Ovary (tissue), 9 donors: ENCODE data around the gene PRR15L. TPM values are rescaled to one million over a fixed set of nuclear protein-coding genes. Genes with fewer than 3 reads are reported as not detected.

Source experiments
- DNase-seq, 5 donors: peaks; one replicate each; pipeline ENCODE4 v3.0.0-alpha.2; 2019 to 2020
- H3K27ac ChIP-seq, 2 donors: fragments of 200-600 bp; one replicate each; pipeline versions ENCODE4 v1.5.1 to v1.8.0; 2019 to 2022
- H3K27me3 ChIP-seq: fragments of 200-600 bp; one replicate; pipeline ENCODE4 v1.8.0; 2022
- H3K36me3 ChIP-seq: fragments of 200-600 bp; sonication (generic); one replicate; pipeline ENCODE4 v1.5.1; 2019
- H3K4me1 ChIP-seq: one replicate; pipeline ENCODE4 v1.8.1; 2013; ENCODE audit warnings: mild to moderate bottlenecking, moderate library complexity; ENCODE audit not compliant: insufficient read depth
- H3K4me3 ChIP-seq: fragments of 200-600 bp; sonication (generic); one replicate; pipeline ENCODE4 v1.5.1; 2017
- H3K9me3 ChIP-seq, 2 donors: fragments of 200-600 bp in 1 of 2; sonication (generic) in 1 of 2; one replicate each; pipeline versions ENCODE4 v1.5.1 to v1.8.1; 2013 to 2019; ENCODE audit warnings: mild to moderate bottlenecking in 1 of 2, moderate library complexity in 1 of 2
- CTCF ChIP-seq, 3 donors: fragments of 450-650 bp in 2 of 3; fragments of 200-600 bp in 1 of 3; IDR thresholded peaks; one replicate each; pipeline versions ENCODE4 v1.5.1 to v1.8.0; 2016 to 2022; ENCODE audit warnings: antibody characterized with exemption in 3 of 3, mild to moderate bottlenecking in 1 of 3
- EP300 ChIP-seq: sonication (generic); formaldehyde crosslinking; IDR thresholded peaks from one replicate; pipeline ENCODE4 v1.6.1; 2017; ENCODE audit warnings: antibody characterized with exemption
- POLR2A ChIP-seq: fragments of 450-650 bp; IDR thresholded peaks from one replicate; pipeline ENCODE4 v1.6.1; 2017; ENCODE audit warnings: antibody characterized with exemption, mild to moderate bottlenecking, moderate library complexity
- WGBS, 3 donors: extraction: QIAGEN DNeasy Blood & Tissue Kit in 1 of 3; methylation state at CpG; one replicate each; pipeline versions ENCODE4 v1.1.5 to v1.1.7; 2013 to 2017; 5-methylcytosine and 5-hydroxymethylcytosine counted together
- intact Hi-C, 4 donors: fragments of 100-400 bp; cut with DNase I; formaldehyde crosslinking; loops; one replicate each; pipeline versions ENCODE4 v1.11.0 to v1.15.1; 2022 to 2023
- polyA plus RNA-seq, 2 donors: library from polyadenylated mRNA; stranded (reverse); fragments of 200-250 nt in 1 of 2; fragments of 350-450 nt in 1 of 2; fragmentation: Illumina TruSeq in 1 of 2; extraction: RNeasy Lipid Tissue Mini Kit (QIAGEN cat#74804) in 1 of 2; gene quantifications; one replicate each; pipeline ENCODE4 v1.2.3, GENCODE V29; 2013 to 2014
- total RNA-seq, 7 donors: library from RNA; depleted of rRNA in 2 of 7; stranded (reverse); fragments of >200 nt in 2 of 7; fragmentation: NEBNext Ultra II Directional in 3 of 7; extraction: Animal tissue kit (Norgen Biotek cat#: 25700) in 3 of 7; gene quantifications; one replicate each; pipeline versions ENCODE4 v1.1.0 to v1.2.4, GENCODE V29; 2016 to 2023
- donor health status: DM: no; HTN: no; CAD: no; lungs with moderate emphysema.
- donor health status: DM: no; HTN: no; CAD: no.
- donor health status: Bipolar disorder and iron deficiency.
- donor health status: DM: yes; HTN: yes; CAD: no.
- donor health status: DM: no; HTN: no; CAD: no.
- donor health status: DM: yes; HTN: yes; CAD: no.

The PRR15L gene
- total and polyA plus RNA-seq, 9 donors: 0.16 to 22.3 (median 0.38) TPM

- no peak overlapping the region for H3K27ac ChIP-seq
- H3K36me3 ChIP-seq: no peaks in the 10 kb centered on the region
- H3K9me3 ChIP-seq: no peaks in the 10 kb centered on the region
- intact Hi-C loops: no loop called here
- no peak overlapping the region for H3K4me3 ChIP-seq
- no peaks in the 10 kb centered on the region for H3K27me3 ChIP-seq
- 72 to 82% (median 78%) methylated on average over 9 of the region's 9 CpGs for WGBS, 3 donors
- TF ChIP-seq EP300 (no peak), CTCF (IDR thresholded peaks at IDR 0.05) (no peak), POLR2A (no peak)
- DNase-seq: no peak
- no peaks in the 10 kb centered on the region for H3K4me1 ChIP-seq
Observed at GRCh38 chr17:47982645-47983390, 25.1 kb upstream of the PRR15L start.

GRCh38 chr17:47982091-47982617 is 24.5 kb upstream of the PRR15L start:
- TF ChIP-seq CTCF (IDR thresholded peaks at IDR 0.05): no peak
- TF ChIP-seq POLR2A: no peak
- TF ChIP-seq EP300: no peak
- Histone ChIP-seq H3K36me3 (no peaks in the 10 kb centered on the region), H3K4me3 (no peak overlapping the region), H3K4me1 (no peaks in the 10 kb centered on the region), H3K27ac (no peak overlapping the region), H3K27me3 (no peaks in the 10 kb centered on the region), H3K9me3 (no peaks in the 10 kb centered on the region)
- intact Hi-C loops: no loop called here
- DNase-seq: no peak
- WGBS, 3 donors: 69 to 78% (median 73%) methylated on average over 14 of the region's 14 CpGs

- H3K4me1 ChIP-seq: no peaks in the 10 kb centered on the region
- intact Hi-C loops: no loop called here
- no peaks in the 10 kb centered on the region for H3K36me3 ChIP-seq
- H3K27ac ChIP-seq: no peak overlapping the region
- WGBS, 3 donors: 93 to 96% (median 94%) methylated on average over 9 of the region's 9 CpGs
- no peak for TF ChIP-seq EP300
- DNase-seq: no peak
- H3K4me3 ChIP-seq: no peak overlapping the region
- H3K9me3 ChIP-seq: no peaks in the 10 kb centered on the region
- H3K27me3 ChIP-seq: no peaks in the 10 kb centered on the region
Observed at GRCh38 chr17:47981462-47981861, 23.8 kb upstream of the PRR15L start.

- Histone ChIP-seq H3K9me3 (no peaks in the 10 kb centered on the region), H3K36me3 (no peaks in the 10 kb centered on the region), H3K4me3 (no peak overlapping the region), H3K27ac (no peak overlapping the region), H3K27me3 (no peaks in the 10 kb centered on the region), H3K4me1 (no peaks in the 10 kb centered on the region)
- DNase-seq: no peak
- TF ChIP-seq POLR2A (no peak), EP300 (no peak), CTCF (IDR thresholded peaks at IDR 0.05) (no peak)
- intact Hi-C loops: no loop called here
Observed at GRCh38 chr17:47980541-47980940, 22.9 kb upstream of the PRR15L start.

GRCh38 chr17:47978324-47978723 is 20.6 kb upstream of the PRR15L start:
- 21 to 24% (median 23%) methylated on average over 7 of the region's 7 CpGs for WGBS, 3 donors
- no peak overlapping the region for H3K27ac ChIP-seq
- no peaks in the 10 kb centered on the region for H3K4me1 ChIP-seq
- intact Hi-C loops: loop anchor here in 1 of 4 donors (5.0 kb wide), 1 partner anchor 39 kb away; no protein-coding TSS in a partner anchor
- H3K4me3 ChIP-seq: no peak overlapping the region
- no peaks in the 10 kb centered on the region for H3K9me3 ChIP-seq
- H3K27me3 ChIP-seq: no peaks in the 10 kb centered on the region
- TF ChIP-seq POLR2A: no peak
- peak in 2 of 3 donors; percentile 29 to 33 for TF ChIP-seq CTCF (IDR thresholded peaks at IDR 0.05)
- peak in 4 of 5 donors; percentile 31 to 61 (median 46) for DNase-seq
- no peaks in the 10 kb centered on the region for H3K36me3 ChIP-seq
